Vagina (tissue), 2 donors: ENCODE results near the gene KRTAP1-1. TPM values are rescaled to one million over a fixed set of nuclear protein-coding genes. Genes with fewer than 3 reads are reported as not detected.
A peak's percentile ranks its signal among the peaks of the same experiment; 100 is the strongest.
"Not testable (repeated sequence)": the region's sequence is repeated elsewhere in the genome, so short reads cannot be mapped to it uniquely, and the experiment has no call there.

ENCODE experiments used
- DNase-seq, 2 donors: peaks; one replicate each; pipeline ENCODE4 v3.0.0-alpha.2; 2017; ENCODE audit errors: extremely low spot score in 2 of 2
- H3K27ac ChIP-seq: fragments of 200-600 bp; sonication (generic); one replicate; pipeline ENCODE4 v1.5.1; 2019
- H3K27me3 ChIP-seq: fragments of 200-600 bp; sonication (generic); one replicate; pipeline ENCODE4 v1.5.1; 2019
- H3K36me3 ChIP-seq, 2 donors: fragments of 200-600 bp; sonication (generic); one replicate each; pipeline ENCODE4 v1.5.1; 2017 to 2019
- H3K4me1 ChIP-seq: fragments of 200-600 bp; sonication (generic); one replicate; pipeline ENCODE4 v1.5.1; 2019
- H3K4me3 ChIP-seq, 2 donors: fragments of 200-600 bp; sonication (generic); 1 replicate in 1 of 2; 2 replicates in 1 of 2; pipeline ENCODE4 v1.5.1; 2016 to 2019
- H3K9me3 ChIP-seq: fragments of 200-600 bp; sonication (generic); one replicate; pipeline ENCODE4 v1.5.1; 2019
- CTCF ChIP-seq, 3 experiments: fragments of 450-650 bp in 2 of 3; fragments of 200-600 bp in 1 of 3; sonication (generic) in 1 of 3; IDR thresholded peaks; one replicate each; pipeline ENCODE4 v1.5.1; 2017 to 2019; ENCODE audit warnings: antibody characterized with exemption in 3 of 3, mild to moderate bottlenecking in 2 of 3, moderate library complexity in 2 of 3
- POLR2A ChIP-seq, 2 donors: fragments of 450-650 bp; IDR thresholded peaks; one replicate each; pipeline ENCODE4 v1.6.1; 2017; ENCODE audit warnings: antibody characterized with exemption in 2 of 2, mild to moderate bottlenecking in 2 of 2, moderate library complexity in 2 of 2
- POLR2AphosphoS5 ChIP-seq, 2 donors: sonication (generic); formaldehyde crosslinking; IDR thresholded peaks; one replicate each; pipeline ENCODE4 v1.9.0; 2017; ENCODE audit warnings: antibody characterized with exemption in 2 of 2, mild to moderate bottlenecking in 2 of 2, low read depth in 1 of 2; ENCODE audit not compliant: insufficient read depth in 1 of 2
- intact Hi-C: fragments of 100-400 bp; cut with DNase I; formaldehyde crosslinking; loops from one replicate; pipeline ENCODE4 v1.15.1; 2023
- total RNA-seq: library from RNA; depleted of rRNA; stranded (reverse); fragments of >200 nt; gene quantifications from one replicate; pipeline ENCODE4 v1.2.3, GENCODE V29; 2016

KRTAP1-1 gene
- total RNA-seq, 1 donor from 2014 or later: not detected

- no peak overlapping the region for H3K27ac ChIP-seq
- H3K36me3 ChIP-seq: no peaks in the 10 kb centered on the region
- no peak overlapping the region for H3K4me3 ChIP-seq
- H3K27me3 ChIP-seq: no peaks in the 10 kb centered on the region
- TF ChIP-seq POLR2A (IDR thresholded peaks at IDR 0.05) (no peak), POLR2AphosphoS5 (IDR thresholded peaks at IDR 0.05; ENCODE audit: insufficient read depth in 1 of 2, low read depth in 1 of 2) (no peak), CTCF (IDR thresholded peaks at IDR 0.05) (no peak)
- H3K4me1 ChIP-seq: no peaks in the 10 kb centered on the region
- intact Hi-C loops: no loop called here
- no peak for DNase-seq
- no peaks in the 10 kb centered on the region for H3K9me3 ChIP-seq
These were observed 1.7 kb upstream of the KRTAP1-1 start for GRCh38 chr17:41042953-41043352.

GRCh38 chr17:41037853-41038350 is 3.3 kb downstream of the KRTAP1-1 start:
- no peaks in the 10 kb centered on the region for H3K4me1 ChIP-seq
- H3K27me3 ChIP-seq: no peaks in the 10 kb centered on the region
- intact Hi-C loops: no loop called here
- no peaks in the 10 kb centered on the region for H3K9me3 ChIP-seq
- no peaks in the 10 kb centered on the region for H3K36me3 ChIP-seq
- TF ChIP-seq POLR2A (IDR thresholded peaks at IDR 0.05): no peak
- no peak for TF ChIP-seq CTCF (IDR thresholded peaks at IDR 0.05)
- no peak overlapping the region for H3K4me3 ChIP-seq
- DNase-seq: no peak
- no peak overlapping the region for H3K27ac ChIP-seq

GRCh38 chr17:41034346-41034935 is 6.8 kb downstream of the KRTAP1-1 start, which contains the start of gene KRTAP1-3:
TSS of gene KRTAP1-3 (minus strand) at chr17:41034874. CDS start at chr17:41034821, 53 bp downstream.
- H3K4me1 ChIP-seq, H3K36me3 ChIP-seq, H3K27ac ChIP-seq, intact Hi-C loops, DNase-seq, H3K9me3 ChIP-seq, H3K4me3 ChIP-seq, H3K27me3 ChIP-seq: not testable (repeated sequence)

GRCh38 chr17:41029633-41030245 is 11.5 kb downstream of the KRTAP1-1 start, which contains the start of gene KRTAP1-4:
TSS of gene KRTAP1-4 (minus strand) at chr17:41030195. CDS start at chr17:41030078, 117 bp downstream.
- Histone ChIP-seq H3K27me3 (no peaks in the 10 kb centered on the region), H3K36me3 (no peaks in the 10 kb centered on the region), H3K27ac (no peak within 1 kb of the TSS), H3K4me3 (no peak within 1 kb of the TSS), H3K9me3 (no peaks in the 10 kb centered on the region), H3K4me1 (peaks cover 9% of the 10 kb centered on the region)
- no peak for DNase-seq
- intact Hi-C loops: no loop called here
- TF ChIP-seq CTCF (IDR thresholded peaks at IDR 0.05) (no peak), POLR2AphosphoS5 (IDR thresholded peaks at IDR 0.05; ENCODE audit: insufficient read depth in 1 of 2, low read depth in 1 of 2) (no peak), POLR2A (IDR thresholded peaks at IDR 0.05) (no peak)

- intact Hi-C loops: no loop called here
- H3K36me3 ChIP-seq: no peaks in the 10 kb centered on the region
- peak within 1 kb of the TSS; percentile 48 for H3K27ac ChIP-seq
- no peaks in the 10 kb centered on the region for H3K27me3 ChIP-seq
- H3K9me3 ChIP-seq: no peaks in the 10 kb centered on the region
- no peak within 1 kb of the TSS for H3K4me3 ChIP-seq
- H3K4me1 ChIP-seq: peaks cover 9% of the 10 kb centered on the region
- no peak for DNase-seq
- TF ChIP-seq POLR2A (IDR thresholded peaks at IDR 0.05): no peak
- TF ChIP-seq CTCF (IDR thresholded peaks at IDR 0.05): no peak
- TF ChIP-seq POLR2AphosphoS5 (IDR thresholded peaks at IDR 0.05; ENCODE audit: insufficient read depth in 1 of 2, low read depth in 1 of 2): peak in 1 of 2 donors; percentile 58
These were observed 14.4 kb downstream of the KRTAP1-1 start, which contains the start of gene KRTAP1-5 for GRCh38 chr17:41026715-41027471. TSS of gene KRTAP1-5 (minus strand) at chr17:41027208. CDS start at chr17:41027155, 53 bp downstream.
